GM12878 (cell line): Measurements from ENCODE around the gene PSMC4. TPM values are rescaled to one million over a fixed set of nuclear protein-coding genes. Genes with fewer than 3 reads are reported as not detected.

Experiments
- ATAC-seq: fragments of 200-7000 bp; cut with Tn5 transposase; 3 replicates; pipeline ENCODE4 v1.9.1; 2020; ENCODE audit warnings: mild to moderate bottlenecking, moderate library complexity
- BruUV-seq: library from RNA; stranded (reverse); fragments of 400-500 nt; replicated peaks from 2 replicates; lab custom pipeline; 2021; lab: Mats Ljungman, UMichigan
- CTCF ChIA-PET: fragments of 300-600 bp; sonication (Branson Sonifier 250); formaldehyde crosslinking; extraction: SDS; loops from one replicate; lab custom pipeline; 2021; ENCODE audit warnings: inconsistent platforms; lab: Yijun Ruan, JAX
- POLR2A ChIA-PET: fragments of 350-600 bp; formaldehyde crosslinking; extraction: SDS; loops from one replicate; lab custom pipeline; 2021; ENCODE audit warnings: inconsistent platforms; lab: Charles Lee
- RAD21 ChIA-PET: fragments of 300-600 bp; sonication (Branson Sonifier 250); formaldehyde crosslinking; loops from one replicate; lab custom pipeline; 2023; ENCODE audit warnings: antibody characterized with exemption; ENCODE audit not compliant: unreplicated experiment; lab: Charles Lee
- SMC1A ChIA-PET: fragments of 300-600 bp; sonication (Branson Sonifier 250); formaldehyde crosslinking; loops from one replicate; lab custom pipeline; 2023; ENCODE audit not compliant: unreplicated experiment, uncharacterized antibody; lab: Charles Lee
- DNase-seq: peaks from one replicate; pipeline ENCODE4 v3.0.0-alpha.2; 2011; ENCODE audit warnings: low read depth, low spot score
- FAIRE-seq: peaks from 3 replicates; lab custom pipeline; 2011; peaks lifted over from hg19 to GRCh38; lab: Jason Lieb, UNC
- H2AFZ ChIP-seq: 2 replicates; pipeline ENCODE4 v1.6.0; 2011; ENCODE audit warnings: low read depth, low read length, control low read depth; ENCODE audit not compliant: control insufficient read depth
- H3K27ac ChIP-seq: 2 replicates; pipeline ENCODE4 v1.5.1; 2011; ENCODE audit warnings: control low read depth; ENCODE audit not compliant: control insufficient read depth, insufficient read depth
- H3K27me3 ChIP-seq, 2 experiments: replicated peaks in 1 of 2; 2 replicates each; pipeline versions ENCODE4 v1.6.0 to v1.6.1; 2011; ENCODE audit warnings: low read length in 1 of 2; ENCODE audit not compliant: control insufficient read depth in 2 of 2, insufficient read depth in 2 of 2
- H3K36me3 ChIP-seq, 2 experiments: 2 replicates each; pipeline ENCODE4 v1.5.1; 2011; ENCODE audit warnings: low read length in 1 of 2; ENCODE audit not compliant: control insufficient read depth in 2 of 2, insufficient read depth in 2 of 2
- H3K4me1 ChIP-seq: 2 replicates; pipeline ENCODE4 v1.6.1; 2011; ENCODE audit warnings: mild to moderate bottlenecking, low read length, moderate library complexity, mixed read lengths; ENCODE audit not compliant: control insufficient read depth, insufficient read depth
- H3K4me2 ChIP-seq: 2 replicates; pipeline ENCODE4 v1.6.0; 2011; ENCODE audit warnings: control low read depth; ENCODE audit not compliant: control insufficient read depth, insufficient read depth
- H3K4me3 ChIP-seq: fragments of 200-600 bp; sonication (generic); 2 replicates; pipeline ENCODE4 v1.5.1; 2016
- H3K79me2 ChIP-seq: 2 replicates; pipeline ENCODE4 v1.6.0; 2011; ENCODE audit warnings: low read length; ENCODE audit not compliant: control insufficient read depth, insufficient read depth
- H3K9ac ChIP-seq: 2 replicates; pipeline ENCODE4 v1.8.0; 2011; ENCODE audit warnings: low read length, control low read depth, mixed read lengths; ENCODE audit not compliant: control insufficient read depth, insufficient read depth
- H3K9me3 ChIP-seq: replicated peaks from 3 replicates; pipeline ENCODE4 v1.5.1; 2011; ENCODE audit warnings: mild to moderate bottlenecking, low read length; ENCODE audit not compliant: control insufficient read depth, insufficient read depth
- H4K20me1 ChIP-seq: 2 replicates; pipeline ENCODE4 v1.6.0; 2011; ENCODE audit not compliant: control insufficient read depth, insufficient read depth
- ASH2L ChIP-seq: fragments of 300-600, 200-600 bp; sonication (generic); IDR thresholded peaks from 2 replicates; pipeline ENCODE4 v1.6.1; 2017; ENCODE audit warnings: low read depth, mild to moderate bottlenecking, borderline replicate concordance
- CBX5 ChIP-seq: sonication (generic); IDR thresholded peaks from 2 replicates; pipeline ENCODE4 v1.6.1; 2016; ENCODE audit warnings: low read depth, moderate library complexity, mild to moderate bottlenecking, inconsistent platforms
- EGR1 ChIP-seq, 2 experiments: IDR thresholded peaks; 1 replicate in 1 of 2; 2 replicates in 1 of 2; pipeline ENCODE4 v1.6.1; 2011 to 2012; ENCODE audit warnings: low read depth in 2 of 2, low read length in 2 of 2, borderline replicate concordance in 1 of 2, mild to moderate bottlenecking in 1 of 2, moderate library complexity in 1 of 2
- NFYB ChIP-seq: IDR thresholded peaks from 2 replicates; pipeline ENCODE4 v1.6.1; 2011; ENCODE audit warnings: low read depth, mild to moderate bottlenecking, low read length, improper control_type of control experiment, moderate library complexity; ENCODE audit not compliant: insufficient read depth
- SUZ12 ChIP-seq: fragments of 200-600 bp; sonication (generic); IDR thresholded peaks from one replicate; pipeline ENCODE4 v1.6.1; 2018; ENCODE audit warnings: antibody characterized with exemption, mild to moderate bottlenecking; ENCODE audit not compliant: unreplicated experiment
- in situ Hi-C: fragments of 300-500 bp; cut with MboI; formaldehyde crosslinking; loops from 9 replicates; pipeline ENCODE4 v1.14.3; 2018; ENCODE audit warnings: mixed read lengths
- intact Hi-C: fragments of 100-400 bp; cut with micrococcal nuclease; formaldehyde crosslinking; loops from one replicate; pipeline ENCODE4 v1.14.2; 2022; ENCODE audit not compliant: unreplicated experiment
- polyA plus RNA-seq, 11 experiments: library from polyadenylated mRNA; depleted of rRNA in 4 of 11; unstranded in 6 of 11; stranded (reverse) in 5 of 11; fragments of >200 nt; fragmentation: Nextera tagmentation in 4 of 11; fragmentation: Illumina TruSeq in 1 of 11; extraction: Ambion mirVana in 4 of 11; extraction: Trizol in 1 of 11; gene quantifications; 1 replicate in 1 of 11; 2 replicates in 10 of 11; pipeline versions ENCODE4 v1.2.1 to v1.2.3, GENCODE V29; 2011 to 2016; ENCODE audit warnings: inconsistent platforms in 2 of 11, missing spikeins in 2 of 11, low read depth in 1 of 11
- total RNA-seq, 4 experiments: library from RNA; depleted of rRNA in 3 of 4; stranded (reverse); fragments of >200 nt in 3 of 4; fragmentation: Illumina TruSeq in 1 of 4; extraction: Trizol in 1 of 4; gene quantifications; 2 replicates each; pipeline versions ENCODE4 v1.2.1 to v1.2.3, GENCODE V29; 2013 to 2021
- TF ChIP-seq, protein P1 (sequence below): fragments of 450-650 bp; formaldehyde crosslinking; IDR thresholded peaks from 2 replicates; pipeline ENCODE4 v1.4.0; 2020; ENCODE audit warnings: mild to moderate bottlenecking, moderate library complexity
- TF ChIP-seq, protein P2 (sequence below): fragments of 450-650 bp; IDR thresholded peaks from 2 replicates; pipeline ENCODE4 v1.6.1; 2018; ENCODE audit warnings: borderline replicate concordance, mild to moderate bottlenecking; ENCODE audit not compliant: partially characterized antibody
- TF ChIP-seq, protein P3 (sequence below): IDR thresholded peaks from 2 replicates; pipeline ENCODE4 v1.6.1; 2012; ENCODE audit warnings: mild to moderate bottlenecking, low read depth, low read length
- TF ChIP-seq, protein P4 (sequence below): IDR thresholded peaks from 2 replicates; pipeline ENCODE4 v1.6.1; 2011; ENCODE audit warnings: borderline replicate concordance, low read depth, mild to moderate bottlenecking, moderate library complexity, low read length; ENCODE audit not compliant: insufficient read depth, poor library complexity, severe bottlenecking

PSMC4 gene
- total and polyA plus RNA-seq, 10 of the 15 experiments (the other 5 are each of a cell fraction or from before 2014, with no cell fraction given), result 55.2 to 328 (median 127) TPM

DNA sequence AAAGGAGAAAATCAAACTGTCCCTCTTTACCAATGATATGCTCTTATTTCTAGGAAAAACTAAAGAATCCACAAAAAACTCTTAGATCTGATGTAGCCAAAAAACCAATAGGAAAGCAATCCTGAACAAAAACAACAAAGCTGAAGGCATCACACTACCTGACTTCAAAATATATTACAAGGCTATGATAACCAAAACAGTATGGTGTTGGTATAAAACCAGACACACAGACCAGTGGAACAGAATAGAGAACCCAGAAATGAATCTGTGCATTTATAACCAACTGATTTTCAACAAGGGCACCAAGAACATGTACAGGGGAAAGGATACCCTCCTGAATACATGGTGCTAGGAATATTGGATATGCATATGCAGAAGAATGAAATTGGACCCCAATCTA is 16.2 kb downstream of the PSMC4 start:
- no peak overlapping the region for H2AFZ ChIP-seq
- H3K27ac ChIP-seq, result no peak overlapping the region
- FAIRE-seq, result no peak
- intact Hi-C loops, result no loop called here
- H3K27me3 ChIP-seq, result no peaks in the 10 kb centered on the region
- no peak for DNase-seq
- no TSS peak for BruUV-seq
- H3K9me3 ChIP-seq, result peaks cover 10% of the 10 kb centered on the region
- H3K4me2 ChIP-seq, result no peak overlapping the region
- H3K4me1 ChIP-seq, result no peaks in the 10 kb centered on the region
- TF ChIP-seq CBX5 (no peak), SUZ12 (no peak), EGR1 (IDR thresholded peaks at IDR 0.05; ENCODE audit: borderline replicate concordance in 1 of 2, low read depth in 2 of 2, low read length in 2 of 2) (no peak), NFYB (no peak), ASH2L (no peak)
- TF ChIP-seq, protein P1, sequence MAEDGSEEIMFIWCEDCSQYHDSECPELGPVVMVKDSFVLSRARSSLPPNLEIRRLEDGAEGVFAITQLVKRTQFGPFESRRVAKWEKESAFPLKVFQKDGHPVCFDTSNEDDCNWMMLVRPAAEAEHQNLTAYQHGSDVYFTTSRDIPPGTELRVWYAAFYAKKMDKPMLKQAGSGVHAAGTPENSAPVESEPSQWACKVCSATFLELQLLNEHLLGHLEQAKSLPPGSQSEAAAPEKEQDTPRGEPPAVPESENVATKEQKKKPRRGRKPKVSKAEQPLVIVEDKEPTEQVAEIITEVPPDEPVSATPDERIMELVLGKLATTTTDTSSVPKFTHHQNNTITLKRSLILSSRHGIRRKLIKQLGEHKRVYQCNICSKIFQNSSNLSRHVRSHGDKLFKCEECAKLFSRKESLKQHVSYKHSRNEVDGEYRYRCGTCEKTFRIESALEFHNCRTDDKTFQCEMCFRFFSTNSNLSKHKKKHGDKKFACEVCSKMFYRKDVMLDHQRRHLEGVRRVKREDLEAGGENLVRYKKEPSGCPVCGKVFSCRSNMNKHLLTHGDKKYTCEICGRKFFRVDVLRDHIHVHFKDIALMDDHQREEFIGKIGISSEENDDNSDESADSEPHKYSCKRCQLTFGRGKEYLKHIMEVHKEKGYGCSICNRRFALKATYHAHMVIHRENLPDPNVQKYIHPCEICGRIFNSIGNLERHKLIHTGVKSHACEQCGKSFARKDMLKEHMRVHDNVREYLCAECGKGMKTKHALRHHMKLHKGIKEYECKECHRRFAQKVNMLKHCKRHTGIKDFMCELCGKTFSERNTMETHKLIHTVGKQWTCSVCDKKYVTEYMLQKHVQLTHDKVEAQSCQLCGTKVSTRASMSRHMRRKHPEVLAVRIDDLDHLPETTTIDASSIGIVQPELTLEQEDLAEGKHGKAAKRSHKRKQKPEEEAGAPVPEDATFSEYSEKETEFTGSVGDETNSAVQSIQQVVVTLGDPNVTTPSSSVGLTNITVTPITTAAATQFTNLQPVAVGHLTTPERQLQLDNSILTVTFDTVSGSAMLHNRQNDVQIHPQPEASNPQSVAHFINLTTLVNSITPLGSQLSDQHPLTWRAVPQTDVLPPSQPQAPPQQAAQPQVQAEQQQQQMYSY (CRISPR knock-in tag), result no peak
- TF ChIP-seq, protein P2, sequence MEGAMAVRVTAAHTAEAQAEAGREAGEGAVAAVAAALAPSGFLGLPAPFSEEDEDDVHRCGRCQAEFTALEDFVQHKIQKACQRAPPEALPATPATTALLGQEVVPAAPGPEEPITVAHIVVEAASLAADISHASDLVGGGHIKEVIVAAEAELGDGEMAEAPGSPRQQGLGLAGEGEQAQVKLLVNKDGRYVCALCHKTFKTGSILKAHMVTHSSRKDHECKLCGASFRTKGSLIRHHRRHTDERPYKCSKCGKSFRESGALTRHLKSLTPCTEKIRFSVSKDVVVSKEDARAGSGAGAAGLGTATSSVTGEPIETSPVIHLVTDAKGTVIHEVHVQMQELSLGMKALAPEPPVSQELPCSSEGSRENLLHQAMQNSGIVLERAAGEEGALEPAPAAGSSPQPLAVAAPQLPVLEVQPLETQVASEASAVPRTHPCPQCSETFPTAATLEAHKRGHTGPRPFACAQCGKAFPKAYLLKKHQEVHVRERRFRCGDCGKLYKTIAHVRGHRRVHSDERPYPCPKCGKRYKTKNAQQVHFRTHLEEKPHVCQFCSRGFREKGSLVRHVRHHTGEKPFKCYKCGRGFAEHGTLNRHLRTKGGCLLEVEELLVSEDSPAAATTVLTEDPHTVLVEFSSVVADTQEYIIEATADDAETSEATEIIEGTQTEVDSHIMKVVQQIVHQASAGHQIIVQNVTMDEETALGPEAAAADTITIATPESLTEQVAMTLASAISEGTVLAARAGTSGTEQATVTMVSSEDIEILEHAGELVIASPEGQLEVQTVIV, result no peak
- TF ChIP-seq, protein P3, sequence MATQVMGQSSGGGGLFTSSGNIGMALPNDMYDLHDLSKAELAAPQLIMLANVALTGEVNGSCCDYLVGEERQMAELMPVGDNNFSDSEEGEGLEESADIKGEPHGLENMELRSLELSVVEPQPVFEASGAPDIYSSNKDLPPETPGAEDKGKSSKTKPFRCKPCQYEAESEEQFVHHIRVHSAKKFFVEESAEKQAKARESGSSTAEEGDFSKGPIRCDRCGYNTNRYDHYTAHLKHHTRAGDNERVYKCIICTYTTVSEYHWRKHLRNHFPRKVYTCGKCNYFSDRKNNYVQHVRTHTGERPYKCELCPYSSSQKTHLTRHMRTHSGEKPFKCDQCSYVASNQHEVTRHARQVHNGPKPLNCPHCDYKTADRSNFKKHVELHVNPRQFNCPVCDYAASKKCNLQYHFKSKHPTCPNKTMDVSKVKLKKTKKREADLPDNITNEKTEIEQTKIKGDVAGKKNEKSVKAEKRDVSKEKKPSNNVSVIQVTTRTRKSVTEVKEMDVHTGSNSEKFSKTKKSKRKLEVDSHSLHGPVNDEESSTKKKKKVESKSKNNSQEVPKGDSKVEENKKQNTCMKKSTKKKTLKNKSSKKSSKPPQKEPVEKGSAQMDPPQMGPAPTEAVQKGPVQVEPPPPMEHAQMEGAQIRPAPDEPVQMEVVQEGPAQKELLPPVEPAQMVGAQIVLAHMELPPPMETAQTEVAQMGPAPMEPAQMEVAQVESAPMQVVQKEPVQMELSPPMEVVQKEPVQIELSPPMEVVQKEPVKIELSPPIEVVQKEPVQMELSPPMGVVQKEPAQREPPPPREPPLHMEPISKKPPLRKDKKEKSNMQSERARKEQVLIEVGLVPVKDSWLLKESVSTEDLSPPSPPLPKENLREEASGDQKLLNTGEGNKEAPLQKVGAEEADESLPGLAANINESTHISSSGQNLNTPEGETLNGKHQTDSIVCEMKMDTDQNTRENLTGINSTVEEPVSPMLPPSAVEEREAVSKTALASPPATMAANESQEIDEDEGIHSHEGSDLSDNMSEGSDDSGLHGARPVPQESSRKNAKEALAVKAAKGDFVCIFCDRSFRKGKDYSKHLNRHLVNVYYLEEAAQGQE, result no peak
- TF ChIP-seq, protein P4, sequence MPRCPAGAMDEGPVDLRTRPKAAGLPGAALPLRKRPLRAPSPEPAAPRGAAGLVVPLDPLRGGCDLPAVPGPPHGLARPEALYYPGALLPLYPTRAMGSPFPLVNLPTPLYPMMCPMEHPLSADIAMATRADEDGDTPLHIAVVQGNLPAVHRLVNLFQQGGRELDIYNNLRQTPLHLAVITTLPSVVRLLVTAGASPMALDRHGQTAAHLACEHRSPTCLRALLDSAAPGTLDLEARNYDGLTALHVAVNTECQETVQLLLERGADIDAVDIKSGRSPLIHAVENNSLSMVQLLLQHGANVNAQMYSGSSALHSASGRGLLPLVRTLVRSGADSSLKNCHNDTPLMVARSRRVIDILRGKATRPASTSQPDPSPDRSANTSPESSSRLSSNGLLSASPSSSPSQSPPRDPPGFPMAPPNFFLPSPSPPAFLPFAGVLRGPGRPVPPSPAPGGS, result no peak
- TF ChIP-seq, all 136 proteins: peak for 0
- POLR2A ChIA-PET, result no interaction called here
- H3K4me3 ChIP-seq, result no peak overlapping the region
- H3K79me2 ChIP-seq, result no peaks in the 10 kb centered on the region
- RAD21 ChIA-PET, result no interaction called here
- SMC1A ChIA-PET, result no interaction called here
- CTCF ChIA-PET, result no interaction called here
- H3K36me3 ChIP-seq, result peaks cover 0 to 4% of the 10 kb centered on the region in 2 experiments; a peak in 1 of 4 replicates
- in situ Hi-C loops, result no loop called here
- no peak overlapping the region for H3K9ac ChIP-seq
- ATAC-seq, result no peak
- H4K20me1 ChIP-seq, result no peaks in the 10 kb centered on the region
